ENCODE data around the gene ARMC2.

DNA sequence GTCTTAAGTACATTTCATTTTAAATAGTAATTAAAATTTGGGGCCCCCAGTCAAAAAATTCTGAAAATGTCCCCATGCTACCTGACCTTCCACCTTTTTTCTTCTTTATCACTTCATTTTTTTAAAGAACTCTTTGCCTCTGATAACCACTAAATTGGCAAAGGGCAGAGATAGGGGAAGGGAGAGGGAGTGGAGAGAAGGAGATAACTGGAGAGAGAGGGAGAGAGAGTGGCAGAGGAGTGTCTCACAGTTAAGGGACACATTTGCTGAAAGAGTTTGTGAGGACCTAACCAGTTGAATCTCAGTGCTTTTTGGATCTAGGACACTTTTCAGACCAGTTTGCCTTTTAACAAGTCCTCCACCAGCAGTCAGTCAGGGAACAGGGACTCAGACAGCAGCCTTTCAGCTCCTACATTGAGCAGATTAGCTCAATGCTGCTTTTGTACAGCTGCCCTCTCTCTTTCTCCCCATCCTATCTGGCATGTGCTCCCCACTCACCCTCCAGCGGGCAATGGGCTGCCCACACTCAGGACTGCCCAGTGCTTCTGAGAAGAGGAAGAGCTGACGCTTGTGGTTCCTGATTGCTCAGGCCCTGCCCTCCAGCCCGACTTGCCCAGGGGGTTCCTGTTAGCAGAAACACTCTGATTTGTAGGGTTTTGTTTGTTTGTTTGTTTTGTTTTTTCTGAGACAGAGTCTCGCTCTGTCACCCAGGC is 14.4 kb downstream of the ARMC2 start:
- TF ChIP-seq CTCF (IDR thresholded peaks at IDR 0.05) (no peak), POLR2A (IDR thresholded peaks at IDR 0.05) (no peak)

Data from esophagus squamous epithelium (tissue), 4 donors.